ENCODE data around the gene IFT122.
"Not testable (repeated sequence)": the region's sequence is repeated elsewhere in the genome, so short reads cannot be mapped to it uniquely, and the experiment has no call there.

The IFT122 gene

GRCh38 chr3:129481225-129481765, 41.3 kb downstream of the IFT122 start:
- DNase-seq: not testable (repeated sequence)

- no peak for DNase-seq
Measured at GRCh38 chr3:129481766-129482332, 41.8 kb downstream of the IFT122 start.

GRCh38 chr3:129482721-129483120, 42.7 kb downstream of the IFT122 start:
- no peak for DNase-seq

- no peak for DNase-seq
Measured at GRCh38 chr3:129483870-129484269, 43.8 kb downstream of the IFT122 start.

GRCh38 chr3:129485146-129485545, 45.1 kb downstream of the IFT122 start:
- not testable (repeated sequence) for DNase-seq

GRCh38 chr3:129485721-129486663, 46.0 kb downstream of the IFT122 start:
- no peak for DNase-seq

- DNase-seq: no peak
Measured at GRCh38 chr3:129486664-129487035, 46.6 kb downstream of the IFT122 start.

GRCh38 chr3:129487183-129487867, 47.3 kb downstream of the IFT122 start:
- DNase-seq: no peak

- DNase-seq: not testable (repeated sequence)
Measured at GRCh38 chr3:129487868-129488335, 47.9 kb downstream of the IFT122 start.

- not testable (repeated sequence) for DNase-seq
Measured at GRCh38 chr3:129489258-129489657, 49.2 kb downstream of the IFT122 start.

GRCh38 chr3:129490273-129490675, 50.2 kb downstream of the IFT122 start:
- DNase-seq: peak; percentile 61

- DNase-seq: not testable (repeated sequence)
Measured at GRCh38 chr3:129491077-129491476, 51.1 kb downstream of the IFT122 start.

GRCh38 chr3:129491794-129492193, 51.8 kb downstream of the IFT122 start:
- DNase-seq: no peak

- DNase-seq: no peak
Measured at GRCh38 chr3:129492691-129493090, 52.7 kb downstream of the IFT122 start.

GRCh38 chr3:129493206-129493605, 53.2 kb downstream of the IFT122 start:
- no peak for DNase-seq

- DNase-seq: not testable (repeated sequence)
Measured at GRCh38 chr3:129494499-129494898, 54.5 kb downstream of the IFT122 start.

- DNase-seq: not testable (repeated sequence)
Measured at GRCh38 chr3:129495006-129495639, 55.1 kb downstream of the IFT122 start.

GRCh38 chr3:129497876-129498275, 57.9 kb downstream of the IFT122 start:
- DNase-seq: not testable (repeated sequence)

GRCh38 chr3:129498603-129499488, 58.8 kb downstream of the IFT122 start:
- DNase-seq: not testable (repeated sequence)

- DNase-seq: not testable (repeated sequence)
Measured at GRCh38 chr3:129499604-129500333, 59.7 kb downstream of the IFT122 start.

GRCh38 chr3:129500334-129500658, 60.3 kb downstream of the IFT122 start:
- no peak for DNase-seq

Measured in NCI-H774 (cell line).